GM19372 (cell line): ENCODE results near the gene DENND4B.
A peak's percentile ranks its signal among the peaks of the same experiment; 100 is the strongest.
"Not testable (repeated sequence)": the region's sequence is repeated elsewhere in the genome, so short reads cannot be mapped to it uniquely, and the experiment has no call there.

ENCODE experiments used
- ATAC-seq: cut with Tn5 transposase; IDR thresholded peaks from one replicate; pipeline ENCODE4 v1.9.1; 2021; ENCODE audit warnings: mild to moderate bottlenecking, low read depth, moderate library complexity; ENCODE audit not compliant: unreplicated experiment

The DENND4B gene, protein sequence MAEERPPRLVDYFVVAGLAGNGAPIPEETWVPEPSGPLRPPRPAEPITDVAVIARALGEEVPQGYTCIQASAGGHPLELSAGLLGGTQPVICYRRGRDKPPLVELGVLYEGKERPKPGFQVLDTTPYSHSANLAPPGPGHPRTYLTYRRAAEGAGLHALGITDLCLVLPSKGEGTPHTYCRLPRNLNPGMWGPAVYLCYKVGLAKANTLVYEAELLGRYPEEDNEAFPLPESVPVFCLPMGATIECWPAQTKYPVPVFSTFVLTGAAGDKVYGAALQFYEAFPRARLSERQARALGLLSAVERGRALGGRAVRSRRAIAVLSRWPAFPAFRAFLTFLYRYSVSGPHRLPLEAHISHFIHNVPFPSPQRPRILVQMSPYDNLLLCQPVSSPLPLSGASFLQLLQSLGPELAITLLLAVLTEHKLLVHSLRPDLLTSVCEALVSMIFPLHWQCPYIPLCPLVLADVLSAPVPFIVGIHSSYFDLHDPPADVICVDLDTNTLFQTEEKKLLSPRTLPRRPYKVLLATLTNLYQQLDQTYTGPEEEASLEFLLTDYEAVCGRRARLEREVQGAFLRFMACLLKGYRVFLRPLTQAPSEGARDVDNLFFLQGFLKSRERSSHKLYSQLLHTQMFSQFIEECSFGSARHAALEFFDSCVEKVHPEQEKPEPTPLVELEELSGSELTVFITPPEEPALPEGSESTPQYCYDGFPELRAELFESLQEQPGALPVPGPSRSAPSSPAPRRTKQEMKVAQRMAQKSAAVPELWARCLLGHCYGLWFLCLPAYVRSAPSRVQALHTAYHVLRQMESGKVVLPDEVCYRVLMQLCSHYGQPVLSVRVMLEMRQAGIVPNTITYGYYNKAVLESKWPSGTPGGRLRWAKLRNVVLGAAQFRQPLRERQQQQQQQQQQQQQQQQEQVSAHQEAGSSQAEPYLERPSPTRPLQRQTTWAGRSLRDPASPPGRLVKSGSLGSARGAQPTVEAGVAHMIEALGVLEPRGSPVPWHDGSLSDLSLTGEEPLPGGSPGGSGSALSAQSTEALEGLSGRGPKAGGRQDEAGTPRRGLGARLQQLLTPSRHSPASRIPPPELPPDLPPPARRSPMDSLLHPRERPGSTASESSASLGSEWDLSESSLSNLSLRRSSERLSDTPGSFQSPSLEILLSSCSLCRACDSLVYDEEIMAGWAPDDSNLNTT (N-terminal part only)

GRCh38 chr1:153946622-153947241 lies at the start of gene DENND4B:
DENND4B (minus strand) TSS chr1:153946718; CDS start chr1:153944374, 2,344 bp downstream.
- peak; percentile 69 for ATAC-seq

GRCh38 chr1:153995640-153996039 lies 49.1 kb upstream of the DENND4B start:
- no peak for ATAC-seq

DNA sequence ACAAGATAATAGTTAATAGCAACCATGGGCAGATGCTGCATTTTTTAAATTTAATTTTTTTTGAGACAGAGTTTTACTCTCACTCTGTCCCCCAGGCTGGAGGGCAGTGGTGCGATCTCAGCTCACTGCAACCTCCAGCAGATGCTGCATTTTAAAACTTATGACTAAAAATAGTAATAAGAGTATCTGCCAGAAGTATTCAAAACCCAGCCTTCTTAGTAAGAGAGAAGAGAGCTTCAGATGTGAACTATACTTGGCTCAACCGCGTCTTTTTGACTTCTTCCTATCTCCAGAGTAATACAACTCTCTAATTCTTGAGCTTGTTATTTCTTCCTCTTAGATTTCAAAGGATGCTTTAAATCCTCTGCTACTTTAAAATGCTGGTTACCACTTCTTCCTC lies 48.7 kb upstream of the DENND4B start:
- ATAC-seq, result no peak

DNA sequence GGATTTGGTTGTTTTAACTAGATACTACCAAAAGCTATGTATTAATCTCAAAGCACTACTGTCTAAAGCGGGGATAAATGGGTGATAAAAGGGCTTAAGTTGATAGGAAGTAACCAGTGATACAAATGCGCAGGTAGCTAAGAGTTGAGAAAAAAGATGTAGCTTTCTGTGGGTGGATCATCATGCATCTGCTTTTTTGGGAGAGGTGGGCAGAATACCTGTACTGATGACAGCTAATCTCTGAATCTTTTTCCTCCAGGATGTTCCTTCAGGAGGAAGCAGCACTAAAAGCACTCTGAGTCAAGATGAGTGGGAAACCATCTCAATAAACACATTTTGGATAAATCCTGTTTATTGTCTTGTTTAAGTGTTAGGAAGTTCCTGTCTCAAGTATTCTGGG lies 45.3 kb upstream of the DENND4B start:
- no peak for ATAC-seq

DNA sequence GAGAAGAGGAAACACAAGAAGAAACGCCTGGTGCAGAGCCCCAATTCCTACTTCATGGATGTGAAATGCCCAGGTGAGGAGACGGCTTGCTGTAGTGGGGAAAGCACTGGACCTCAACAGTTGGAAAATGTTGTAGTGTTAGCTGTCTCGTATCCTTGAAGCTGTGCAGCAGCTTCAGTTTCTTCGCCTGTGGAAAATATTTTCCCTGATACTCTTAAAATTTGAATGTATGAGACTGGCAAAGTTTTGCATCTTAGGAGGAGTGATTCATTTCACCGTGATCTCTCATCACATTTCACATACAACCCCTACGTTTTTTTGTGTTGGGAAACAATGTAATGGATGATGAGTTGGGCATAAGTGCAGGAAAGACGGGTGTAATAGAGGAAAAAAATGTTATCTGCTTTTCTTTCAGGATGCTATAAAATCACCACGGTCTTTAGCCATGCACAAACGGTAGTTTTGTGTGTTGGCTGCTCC lies 44.7 kb upstream of the DENND4B start:
- no peak for ATAC-seq

- peak; percentile 67 for ATAC-seq
These were observed 44.1 kb upstream of the DENND4B start, which contains the start of gene RPS27 for GRCh38 chr1:153990468-153991150. RPS27 (plus strand) TSS chr1:153990762; CDS start chr1:153990797, 35 bp downstream.

GRCh38 chr1:153987621-153988020 lies 41.1 kb upstream of the DENND4B start:
- ATAC-seq, result no peak

DNA sequence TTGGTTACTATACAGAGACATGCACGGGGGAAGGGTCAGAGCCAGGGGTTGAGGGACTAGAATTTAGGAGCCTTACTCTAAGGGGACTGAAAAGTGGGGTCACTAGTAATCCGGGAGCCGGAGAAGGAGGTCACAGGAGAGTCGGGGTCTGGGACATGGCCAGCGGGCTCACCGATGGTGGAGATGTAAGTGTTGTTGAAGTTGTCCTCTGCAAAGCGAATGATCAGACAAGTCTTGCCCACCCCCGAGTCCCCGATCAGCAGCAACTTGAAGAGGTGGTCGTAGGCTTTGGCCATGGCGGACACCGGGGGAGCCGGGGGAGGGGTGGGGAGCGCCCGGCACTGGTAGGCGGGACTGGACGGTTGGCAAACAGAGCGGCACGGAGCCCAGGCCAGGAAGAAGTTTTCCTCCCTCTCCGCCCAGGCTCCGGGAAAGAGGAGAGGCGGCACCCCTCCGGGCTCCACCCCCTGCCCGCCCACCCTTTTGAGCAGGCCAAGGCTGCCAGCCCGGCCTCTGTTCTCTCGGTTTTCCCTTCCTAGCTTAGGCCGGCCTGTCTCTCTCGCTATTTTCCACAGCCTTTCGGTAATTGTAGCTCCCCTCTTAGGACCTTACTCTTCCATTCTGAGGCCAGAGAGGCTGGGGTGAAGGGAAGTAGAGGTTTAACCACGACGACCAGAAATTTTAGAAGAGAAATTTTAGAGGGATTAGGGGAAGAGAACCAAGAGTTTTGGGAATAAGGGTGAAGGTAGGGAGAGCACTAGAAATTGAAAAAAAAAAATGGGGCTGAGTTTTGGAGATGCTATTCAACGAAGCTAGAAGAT lies 39.6 kb upstream of the DENND4B start, which contains the start of gene RAB13:
RAB13 (minus strand) TSS at position 399 of the 821 bp plus-strand sequence; CDS start at position 296, 103 bp downstream.
- ATAC-seq, result no peak

GRCh38 chr1:153985341-153985912 lies 38.9 kb upstream of the DENND4B start:
- no peak for ATAC-seq

DNA sequence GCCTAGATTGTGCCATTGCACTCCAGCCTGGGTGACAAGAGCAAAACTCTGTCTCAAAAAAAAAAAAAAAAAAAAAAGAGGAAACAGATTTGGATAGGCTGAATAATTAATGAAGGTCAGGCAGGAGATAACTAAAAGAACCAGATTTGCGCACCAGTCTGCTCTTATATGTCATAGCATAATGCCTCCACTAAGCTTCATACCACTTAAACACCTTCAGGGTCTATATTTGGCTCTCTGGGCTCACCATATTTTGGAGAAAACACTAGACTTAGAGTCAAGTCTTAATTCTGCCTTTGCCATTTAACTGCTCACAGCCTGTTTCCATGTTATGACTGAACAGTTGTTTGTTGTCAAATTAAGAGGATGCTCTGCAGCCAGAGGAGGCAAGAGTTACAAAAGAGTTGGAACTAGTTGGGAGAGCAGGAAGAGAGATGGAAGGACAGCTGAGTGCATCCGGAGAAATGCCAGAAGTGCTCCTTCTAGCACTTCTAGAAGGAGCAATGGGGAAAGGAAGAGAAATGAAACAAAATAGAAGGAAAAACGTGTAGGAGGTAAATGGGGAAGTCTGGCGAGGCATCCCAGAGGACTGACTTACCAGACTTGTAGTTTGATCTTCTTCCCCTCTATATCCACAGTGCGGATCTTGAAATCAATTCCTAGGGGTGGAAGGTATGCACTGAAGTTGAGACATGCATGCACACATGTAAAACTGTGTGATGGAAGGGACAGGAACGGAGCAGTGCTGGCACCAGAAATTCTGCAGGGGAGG lies 37.8 kb upstream of the DENND4B start:
- ATAC-seq, result no peak

DNA sequence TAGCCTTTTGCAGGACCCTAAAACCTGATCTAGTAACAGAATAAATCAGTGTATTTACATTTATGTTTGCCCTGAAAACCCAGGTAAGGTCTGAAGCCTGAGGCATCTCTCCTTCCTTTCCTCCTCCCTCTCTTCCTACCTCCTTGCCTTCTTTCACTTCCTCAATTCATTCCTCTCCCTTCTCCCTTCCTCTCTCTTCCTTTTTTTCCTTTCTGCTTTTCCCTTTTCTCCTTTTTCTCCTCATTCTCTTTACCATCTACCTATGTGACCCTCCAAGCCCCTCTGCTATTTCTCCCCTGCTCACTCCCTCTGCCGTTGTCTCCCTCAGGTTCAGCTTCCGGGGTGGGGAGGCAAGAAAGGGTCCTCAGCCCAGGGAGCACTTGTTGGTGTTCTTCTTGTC lies 35.2 kb upstream of the DENND4B start:
- not testable (repeated sequence) for ATAC-seq

- not testable (repeated sequence) for ATAC-seq
These were observed 32.6 kb upstream of the DENND4B start for GRCh38 chr1:153979091-153979490.

DNA sequence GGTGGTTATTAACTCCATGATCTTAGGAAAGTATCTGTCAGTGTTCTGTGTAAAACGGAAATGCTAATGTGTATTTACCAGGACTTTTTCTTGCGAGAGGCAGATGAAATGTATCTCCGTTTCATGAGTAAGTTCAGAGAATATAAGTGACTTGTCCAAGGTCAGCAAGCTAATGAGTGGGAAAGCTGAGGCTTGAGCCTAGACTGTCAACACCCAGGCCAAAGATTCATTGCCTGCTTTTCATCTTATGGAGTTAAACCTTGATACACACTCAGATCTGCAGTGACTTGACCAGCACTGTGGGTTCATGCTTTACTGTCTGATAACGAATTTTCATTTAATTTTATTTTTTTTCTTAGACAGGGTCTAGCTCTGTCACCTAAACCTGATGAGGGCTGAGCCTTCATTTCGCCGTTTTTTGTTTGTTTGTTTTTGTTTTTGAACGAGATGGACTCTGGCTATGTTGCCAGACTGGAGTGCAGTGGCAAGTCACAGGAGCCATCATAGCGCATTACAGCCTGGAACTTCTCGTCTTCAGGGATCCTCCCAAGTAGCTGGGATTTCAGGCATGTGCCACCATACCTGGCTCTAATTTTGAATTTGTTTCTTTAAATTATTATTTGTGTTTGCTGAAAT lies 31.9 kb upstream of the DENND4B start:
- no peak for ATAC-seq

DNA sequence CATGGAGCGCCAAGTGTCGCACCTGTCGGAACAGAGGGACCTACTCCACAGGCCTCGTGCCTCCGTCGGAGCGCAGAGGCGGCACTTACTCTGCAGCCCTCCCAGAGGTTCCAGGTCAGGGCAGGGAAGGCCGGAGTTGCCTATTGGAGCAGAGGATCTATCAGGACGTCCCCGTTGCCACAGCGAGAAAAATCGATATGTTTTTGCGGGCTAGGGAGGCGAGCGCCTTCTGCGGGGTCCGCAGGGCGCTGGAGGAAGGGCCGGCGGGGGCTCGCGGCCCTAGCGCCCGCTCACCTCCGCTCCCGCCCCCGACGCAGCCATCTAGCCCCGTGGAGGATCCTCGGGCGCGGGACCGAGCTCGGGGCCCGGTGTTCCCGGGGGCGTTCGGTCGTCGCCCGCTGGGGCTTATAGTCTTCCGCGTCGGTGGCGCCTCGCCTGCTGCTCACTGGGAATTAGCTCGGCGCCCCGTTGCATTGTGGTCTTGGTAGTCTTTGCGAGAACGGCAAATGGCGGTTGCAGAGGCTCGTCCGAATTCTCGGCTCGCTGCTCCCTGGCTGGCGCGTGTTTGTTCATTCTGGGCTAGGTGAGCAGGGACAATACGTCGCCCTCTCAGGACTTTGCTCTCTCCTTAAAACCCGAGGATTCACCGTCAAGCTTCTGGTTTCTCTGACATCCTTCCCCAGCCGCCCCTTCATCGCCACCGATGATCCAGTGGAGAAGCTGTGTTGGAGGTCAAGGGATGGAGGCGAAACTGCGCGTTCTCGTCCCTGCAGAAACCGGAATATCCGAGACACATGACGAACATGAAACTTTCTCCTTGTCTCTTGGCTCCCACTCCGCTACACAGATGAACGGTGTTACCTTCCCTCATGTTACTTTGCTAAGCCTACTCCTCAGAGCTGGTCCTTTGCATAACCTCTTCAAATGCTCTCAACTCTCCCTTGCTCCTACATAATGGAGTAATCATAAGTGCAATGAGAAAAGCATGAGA lies 31.0 kb upstream of the DENND4B start, which contains the start of gene JTB:
JTB (minus strand) TSS at position 425 of the 991 bp plus-strand sequence; CDS start at position 3, 422 bp downstream.
- ATAC-seq, result peak; percentile 80

DNA sequence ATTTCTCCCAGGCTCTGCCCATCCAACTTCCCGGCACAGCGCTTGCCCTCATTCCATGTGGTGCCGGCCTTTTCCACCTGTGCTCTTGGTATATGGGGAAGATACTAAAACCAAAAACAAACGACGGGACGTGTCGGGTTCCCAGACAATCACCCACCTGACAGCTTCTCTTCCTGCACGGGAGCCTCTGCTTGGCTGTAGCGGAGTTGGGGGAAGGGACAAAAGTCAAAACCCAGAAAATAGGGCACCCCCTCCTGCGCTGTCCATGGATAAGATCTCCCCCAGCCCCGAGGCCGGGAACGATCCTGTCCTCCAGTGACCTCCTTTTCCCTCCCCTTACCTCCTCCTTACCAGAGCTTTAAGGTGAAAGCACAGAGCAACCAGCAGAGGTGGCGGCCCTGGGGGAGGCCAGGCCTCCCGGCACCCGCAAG lies 30.3 kb upstream of the DENND4B start:
- no peak for ATAC-seq

GRCh38 chr1:153973525-153973924 lies 27.0 kb upstream of the DENND4B start:
- ATAC-seq, result no peak
